ENCODE measurements around the gene CDYL2.

The CDYL2 gene

GRCh38 chr16:80775450-80775849, 28.9 kb downstream of the CDYL2 start:
- no peak for TF ChIP-seq CTCF (IDR thresholded peaks at IDR 0.05)
- H3K4me3 ChIP-seq (ENCODE audit: low read depth in 1 of 2, low read length in 1 of 2), result no peak overlapping the region
- H3K36me3 ChIP-seq, result no peaks in the 10 kb centered on the region
- no peaks in the 10 kb centered on the region for H3K9me3 ChIP-seq
- H3K27me3 ChIP-seq, result no peaks in the 10 kb centered on the region
- no peaks in the 10 kb centered on the region for H3K4me1 ChIP-seq (ENCODE audit: control insufficient read depth in 1 of 2, insufficient read depth in 1 of 2, low read depth in 1 of 2, low read length in 1 of 2)
- no peak overlapping the region for H3K27ac ChIP-seq

- no peaks in the 10 kb centered on the region for H3K27me3 ChIP-seq
- H3K4me1 ChIP-seq (ENCODE audit: control insufficient read depth in 1 of 2, insufficient read depth in 1 of 2, low read depth in 1 of 2, low read length in 1 of 2), result peaks cover 3 to 4% of the 10 kb centered on the region in 2 experiments
- no peak overlapping the region for H3K27ac ChIP-seq
- no peak overlapping the region for H3K4me3 ChIP-seq (ENCODE audit: low read depth in 1 of 2, low read length in 1 of 2)
- no peak for TF ChIP-seq CTCF (IDR thresholded peaks at IDR 0.05)
- H3K36me3 ChIP-seq, result no peaks in the 10 kb centered on the region
- no peaks in the 10 kb centered on the region for H3K9me3 ChIP-seq
These were observed 37.6 kb downstream of the CDYL2 start for GRCh38 chr16:80766798-80767197.

- Histone ChIP-seq H3K4me1 (ENCODE audit: control insufficient read depth in 1 of 2, insufficient read depth in 1 of 2, low read depth in 1 of 2, low read length in 1 of 2) (no peaks in the 10 kb centered on the region), H3K4me3 (ENCODE audit: low read depth in 1 of 2, low read length in 1 of 2) (no peak overlapping the region)
- no peak for TF ChIP-seq CTCF (IDR thresholded peaks at IDR 0.05)
These were observed 44.8 kb downstream of the CDYL2 start for GRCh38 chr16:80759419-80760162.

GRCh38 chr16:80754476-80754875, 49.9 kb downstream of the CDYL2 start:
- no peak overlapping the region for H3K4me3 ChIP-seq (ENCODE audit: low read depth in 1 of 2, low read length in 1 of 2)
- no peaks in the 10 kb centered on the region for H3K9me3 ChIP-seq
- no peaks in the 10 kb centered on the region for H3K27me3 ChIP-seq
- no peak overlapping the region for H3K27ac ChIP-seq
- TF ChIP-seq CTCF (IDR thresholded peaks at IDR 0.05), result no peak
- no peaks in the 10 kb centered on the region for H3K36me3 ChIP-seq
- H3K4me1 ChIP-seq (ENCODE audit: control insufficient read depth in 1 of 2, insufficient read depth in 1 of 2, low read depth in 1 of 2, low read length in 1 of 2), result no peaks in the 10 kb centered on the region

More at GRCh38 chr16:80759419-80760162, 44.8 kb downstream of the CDYL2 start:
- H3K27me3 ChIP-seq, result no peaks in the 10 kb centered on the region
- H3K9me3 ChIP-seq, result no peaks in the 10 kb centered on the region
- no peaks in the 10 kb centered on the region for H3K36me3 ChIP-seq
- H3K27ac ChIP-seq, result no peak overlapping the region

- Histone ChIP-seq H3K4me3 (ENCODE audit: low read depth in 1 of 2, low read length in 1 of 2) (no peak overlapping the region), H3K27ac (no peak overlapping the region), H3K27me3 (no peaks in the 10 kb centered on the region), H3K9me3 (no peaks in the 10 kb centered on the region), H3K36me3 (no peaks in the 10 kb centered on the region), H3K4me1 (ENCODE audit: control insufficient read depth in 1 of 2, insufficient read depth in 1 of 2, low read depth in 1 of 2, low read length in 1 of 2) (no peaks in the 10 kb centered on the region)
- no peak for TF ChIP-seq CTCF (IDR thresholded peaks at IDR 0.05)
These were observed 51.9 kb downstream of the CDYL2 start for GRCh38 chr16:80752541-80752940.
